Measurements from ENCODE around the gene PIAS1. TPM values are rescaled to one million over a fixed set of nuclear protein-coding genes. Genes with fewer than 3 reads are reported as not detected.

Gene PIAS1
- total and polyA plus RNA-seq, 2 donors from 2014 or later = 10.6 to 44.3 TPM

DNA sequence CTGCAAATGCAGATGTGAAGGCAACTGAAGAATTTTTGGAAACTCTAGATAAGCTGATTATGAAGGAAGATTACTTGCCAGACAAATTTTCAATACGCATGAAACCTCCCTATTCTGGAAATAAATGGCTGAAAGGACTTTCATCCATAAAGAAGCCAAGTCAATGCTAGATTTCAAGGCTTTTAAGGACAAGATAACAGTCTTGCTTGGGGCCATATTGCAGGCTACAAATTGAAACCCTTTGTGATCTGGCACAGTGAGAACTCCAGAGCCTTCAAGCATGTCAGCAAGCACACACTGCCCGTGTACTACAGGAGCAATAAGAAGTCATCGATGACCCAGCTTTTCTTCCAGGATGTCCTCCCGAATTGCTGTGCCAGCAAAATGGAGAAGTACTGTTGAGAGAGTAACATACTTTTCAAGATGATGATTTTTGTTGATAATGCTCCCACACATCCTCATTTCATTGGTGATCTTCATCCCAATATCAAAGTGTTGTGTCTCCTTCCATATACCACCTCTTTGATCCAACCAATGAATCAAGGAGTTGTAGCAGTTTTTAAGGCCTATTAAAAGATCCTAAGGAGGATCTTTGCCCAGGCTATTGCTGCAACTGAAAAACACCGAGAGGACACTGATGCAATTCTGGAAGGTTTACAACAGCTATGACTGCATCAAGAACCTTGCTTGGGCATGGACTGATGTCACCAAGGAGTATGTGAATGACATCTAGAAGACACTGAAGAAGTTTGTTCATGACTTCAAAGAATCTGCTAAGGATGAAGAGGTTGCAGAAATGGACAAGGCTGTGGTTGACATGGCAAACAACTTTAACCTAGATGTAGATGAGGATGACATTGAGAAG is 130.7 kb downstream of the PIAS1 start:
- intact Hi-C loops (cut with DNase I) = no loop called here
- Histone ChIP-seq H3K4me1 (ENCODE audit: control insufficient read depth in 2 of 3, insufficient read depth in 2 of 3, low read depth in 1 of 3, low read length in 3 of 3) (peaks cover 0 to 3% (median 0%) of the 10 kb centered on the region in 3 donors), H3K27ac (ENCODE audit: low read depth in 2 of 2, low read length in 2 of 2) (no peak overlapping the region), H3K4me3 (ENCODE audit: low read length in 3 of 3) (no peak overlapping the region), H3K9me3 (ENCODE audit: control insufficient read depth in 2 of 3, insufficient read depth in 1 of 3, low read length in 3 of 3) (no peaks in the 10 kb centered on the region), H3K9ac (ENCODE audit: low read length in 3 of 3) (no peak overlapping the region), H3K36me3 (ENCODE audit: control insufficient read depth in 2 of 3, insufficient read depth in 3 of 3, low read length in 3 of 3) (peaks cover 5 to 27% (median 19%) of the 10 kb centered on the region in 3 donors), H3K27me3 (ENCODE audit: control insufficient read depth, insufficient read depth, low read length) (no peaks in the 10 kb centered on the region)
- FAIRE-seq = no peak
- TF ChIP-seq, protein P1, sequence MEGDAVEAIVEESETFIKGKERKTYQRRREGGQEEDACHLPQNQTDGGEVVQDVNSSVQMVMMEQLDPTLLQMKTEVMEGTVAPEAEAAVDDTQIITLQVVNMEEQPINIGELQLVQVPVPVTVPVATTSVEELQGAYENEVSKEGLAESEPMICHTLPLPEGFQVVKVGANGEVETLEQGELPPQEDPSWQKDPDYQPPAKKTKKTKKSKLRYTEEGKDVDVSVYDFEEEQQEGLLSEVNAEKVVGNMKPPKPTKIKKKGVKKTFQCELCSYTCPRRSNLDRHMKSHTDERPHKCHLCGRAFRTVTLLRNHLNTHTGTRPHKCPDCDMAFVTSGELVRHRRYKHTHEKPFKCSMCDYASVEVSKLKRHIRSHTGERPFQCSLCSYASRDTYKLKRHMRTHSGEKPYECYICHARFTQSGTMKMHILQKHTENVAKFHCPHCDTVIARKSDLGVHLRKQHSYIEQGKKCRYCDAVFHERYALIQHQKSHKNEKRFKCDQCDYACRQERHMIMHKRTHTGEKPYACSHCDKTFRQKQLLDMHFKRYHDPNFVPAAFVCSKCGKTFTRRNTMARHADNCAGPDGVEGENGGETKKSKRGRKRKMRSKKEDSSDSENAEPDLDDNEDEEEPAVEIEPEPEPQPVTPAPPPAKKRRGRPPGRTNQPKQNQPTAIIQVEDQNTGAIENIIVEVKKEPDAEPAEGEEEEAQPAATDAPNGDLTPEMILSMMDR (IDR thresholded peaks at IDR 0.05; ENCODE audit: borderline replicate concordance, extremely low read depth, insufficient read depth) = no peak
- DNase-seq = no peak

- no peak for FAIRE-seq
- Histone ChIP-seq H3K9ac (ENCODE audit: low read length in 3 of 3) (no peak overlapping the region), H3K36me3 (ENCODE audit: control insufficient read depth in 2 of 3, insufficient read depth in 3 of 3, low read length in 3 of 3) (peaks cover 2 to 20% (median 14%) of the 10 kb centered on the region in 3 donors), H3K9me3 (ENCODE audit: control insufficient read depth in 2 of 3, insufficient read depth in 1 of 3, low read length in 3 of 3) (no peaks in the 10 kb centered on the region), H3K27me3 (ENCODE audit: control insufficient read depth, insufficient read depth, low read length) (no peaks in the 10 kb centered on the region), H3K4me3 (ENCODE audit: low read length in 3 of 3) (no peak overlapping the region), H3K4me1 (ENCODE audit: control insufficient read depth in 2 of 3, insufficient read depth in 2 of 3, low read depth in 1 of 3, low read length in 3 of 3) (peaks cover 0 to 3% (median 3%) of the 10 kb centered on the region in 3 donors), H3K27ac (ENCODE audit: low read depth in 2 of 2, low read length in 2 of 2) (no peak overlapping the region)
- DNase-seq = no peak
- TF ChIP-seq, protein P1 (IDR thresholded peaks at IDR 0.05; ENCODE audit: borderline replicate concordance, extremely low read depth, insufficient read depth) = no peak
- intact Hi-C loops (cut with DNase I) = no loop called here
These were observed 132.7 kb downstream of the PIAS1 start for GRCh38 chr15:68186671-68187397.

GRCh38 chr15:68187559-68187958 is 133.4 kb downstream of the PIAS1 start:
- Histone ChIP-seq H3K4me3 (ENCODE audit: low read length in 3 of 3) (no peak overlapping the region), H3K9me3 (ENCODE audit: control insufficient read depth in 2 of 3, insufficient read depth in 1 of 3, low read length in 3 of 3) (no peaks in the 10 kb centered on the region), H3K9ac (ENCODE audit: low read length in 3 of 3) (no peak overlapping the region), H3K27ac (ENCODE audit: low read depth in 2 of 2, low read length in 2 of 2) (no peak overlapping the region), H3K36me3 (ENCODE audit: control insufficient read depth in 2 of 3, insufficient read depth in 3 of 3, low read length in 3 of 3) (peaks cover 2 to 19% (median 17%) of the 10 kb centered on the region in 3 donors), H3K27me3 (ENCODE audit: control insufficient read depth, insufficient read depth, low read length) (no peaks in the 10 kb centered on the region), H3K4me1 (ENCODE audit: control insufficient read depth in 2 of 3, insufficient read depth in 2 of 3, low read depth in 1 of 3, low read length in 3 of 3) (peaks cover 0 to 3% (median 3%) of the 10 kb centered on the region in 3 donors)
- intact Hi-C loops (cut with DNase I) = no loop called here
- DNase-seq (peak in 2 of 5 donors; percentile 43 to 45), FAIRE-seq (peak; percentile 80)
- TF ChIP-seq, protein P1 (IDR thresholded peaks at IDR 0.05; ENCODE audit: borderline replicate concordance, extremely low read depth, insufficient read depth) = no peak
